Neural progenitor cell (in vitro differentiated cells): ENCODE measurements around the gene BRD1.

Source experiments
- EZH2 ChIP-seq: fragments of 200-600 bp; sonication (generic); IDR thresholded peaks from 2 replicates; pipeline ENCODE4 v1.6.1; 2017; ENCODE audit warnings: antibody characterized with exemption, mild to moderate bottlenecking, moderate library complexity
- EZH2phosphoT487 ChIP-seq: fragments of 200-600 bp; sonication (generic); IDR thresholded peaks from 2 replicates; pipeline ENCODE4 v1.6.1; 2017; ENCODE audit warnings: antibody characterized with exemption
- TF ChIP-seq, protein P1 (sequence below): fragments of 200-600 bp; sonication (generic); IDR thresholded peaks from 2 replicates; pipeline ENCODE4 v1.5.1; 2017; ENCODE audit warnings: antibody characterized with exemption, mild to moderate bottlenecking

DNA sequence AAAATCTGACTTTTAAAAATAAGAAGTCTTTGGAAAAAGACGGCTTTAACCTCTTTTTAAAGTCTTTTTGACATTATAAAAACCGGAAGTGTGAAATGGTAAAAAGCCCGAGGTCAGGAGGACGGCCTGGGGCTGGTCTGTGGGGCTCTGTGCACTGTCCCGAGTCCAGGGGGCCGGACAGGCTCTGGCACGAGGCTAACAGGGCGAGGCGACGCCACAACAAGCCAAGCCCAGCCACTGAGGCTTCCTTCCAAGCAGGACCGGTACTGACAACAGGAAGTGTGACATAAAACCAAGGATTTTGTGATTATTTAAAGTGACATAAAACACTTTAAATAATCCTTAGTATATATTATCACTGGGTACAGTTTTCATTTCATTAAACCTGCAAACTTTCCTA is 39.2 kb downstream of the BRD1 start:
- TF ChIP-seq, protein P1, sequence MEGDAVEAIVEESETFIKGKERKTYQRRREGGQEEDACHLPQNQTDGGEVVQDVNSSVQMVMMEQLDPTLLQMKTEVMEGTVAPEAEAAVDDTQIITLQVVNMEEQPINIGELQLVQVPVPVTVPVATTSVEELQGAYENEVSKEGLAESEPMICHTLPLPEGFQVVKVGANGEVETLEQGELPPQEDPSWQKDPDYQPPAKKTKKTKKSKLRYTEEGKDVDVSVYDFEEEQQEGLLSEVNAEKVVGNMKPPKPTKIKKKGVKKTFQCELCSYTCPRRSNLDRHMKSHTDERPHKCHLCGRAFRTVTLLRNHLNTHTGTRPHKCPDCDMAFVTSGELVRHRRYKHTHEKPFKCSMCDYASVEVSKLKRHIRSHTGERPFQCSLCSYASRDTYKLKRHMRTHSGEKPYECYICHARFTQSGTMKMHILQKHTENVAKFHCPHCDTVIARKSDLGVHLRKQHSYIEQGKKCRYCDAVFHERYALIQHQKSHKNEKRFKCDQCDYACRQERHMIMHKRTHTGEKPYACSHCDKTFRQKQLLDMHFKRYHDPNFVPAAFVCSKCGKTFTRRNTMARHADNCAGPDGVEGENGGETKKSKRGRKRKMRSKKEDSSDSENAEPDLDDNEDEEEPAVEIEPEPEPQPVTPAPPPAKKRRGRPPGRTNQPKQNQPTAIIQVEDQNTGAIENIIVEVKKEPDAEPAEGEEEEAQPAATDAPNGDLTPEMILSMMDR: no peak
- TF ChIP-seq EZH2: no peak
- TF ChIP-seq EZH2phosphoT487: no peak
